ENCODE results near the gene TRAPPC3.
"Not testable (repeated sequence)": the region's sequence is repeated elsewhere in the genome, so short reads cannot be mapped to it uniquely, and the experiment has no call there.

The TRAPPC3 gene

DNA sequence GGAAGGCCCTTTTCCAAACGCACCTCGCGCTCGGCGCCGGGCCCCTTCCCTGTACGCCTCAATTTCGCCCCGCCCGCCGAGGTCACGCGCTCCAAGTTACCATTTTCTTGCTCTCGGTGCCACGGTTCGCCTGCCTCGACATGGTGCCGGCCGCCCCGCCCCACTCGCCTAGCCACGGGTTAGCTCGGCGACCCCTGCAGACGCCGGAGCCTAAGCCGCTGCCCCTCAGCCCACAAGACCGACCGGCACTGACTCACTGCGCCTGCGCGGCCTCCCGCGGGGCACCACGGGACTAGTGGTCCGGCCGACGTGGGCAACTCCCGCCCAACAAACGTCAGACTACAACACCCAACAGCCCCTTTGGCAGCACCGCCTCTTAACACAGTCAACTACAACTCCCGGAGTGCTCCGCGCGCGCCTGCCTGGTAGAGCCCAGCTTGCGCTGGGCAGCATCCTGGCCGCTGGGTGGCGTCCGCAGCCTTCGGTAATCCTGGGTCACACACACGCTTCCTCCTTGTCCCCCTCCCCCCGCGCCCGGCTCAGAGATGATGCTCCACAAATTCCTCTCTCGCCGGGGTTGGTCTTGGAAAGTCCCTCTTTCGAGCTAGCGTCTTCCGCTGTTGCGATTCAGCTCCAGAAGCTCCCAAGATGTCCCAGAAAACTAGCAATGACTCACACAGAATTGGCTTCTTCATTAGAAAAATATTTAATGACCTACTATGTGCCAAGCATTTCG, at the start of gene TRAPPC3:
TRAPPC3 (minus strand) TSS at position 250 of the 736 bp plus-strand sequence; CDS start at position 142, 108 bp downstream.
- TF ChIP-seq Cebpa-rat (IDR thresholded peaks at IDR 0.05): no peak
- peak within 1 kb of the TSS; percentile 80 to 98 (median 90) for H3K27ac ChIP-seq
- H3K4me3 ChIP-seq: peak within 1 kb of the TSS; percentile 66 to 84 (median 76)
- peak within 1 kb of the TSS; percentile 76 to 95 (median 91) for H3K9ac ChIP-seq
- H4K20me1 ChIP-seq: peaks cover 0 to 22% (median 10%) of the 10 kb centered on the region in 11 experiments; a peak in 13 of 22 replicates
- no peaks in the 10 kb centered on the region; a peak in 1 of 22 replicates for H3K9me3 ChIP-seq (replicated peaks in 1 of 11)
- H3K4me2 ChIP-seq: peak within 1 kb of the TSS; percentile 94 to 99 (median 98)
- H3K36me3 ChIP-seq: peaks cover 6 to 27% (median 14%) of the 10 kb centered on the region in 11 experiments; a peak in 19 of 22 replicates
- no peaks in the 10 kb centered on the region for H3K27me3 ChIP-seq
- H3K4me1 ChIP-seq: peaks cover 57 to 65% (median 63%) of the 10 kb centered on the region in 10 experiments

GRCh38 chr1:36198641-36199040, 49.4 kb upstream of the TRAPPC3 start:
- Histone ChIP-seq H3K9me3 (replicated peaks in 1 of 11) (no peaks in the 10 kb centered on the region), H3K9ac (no peak overlapping the region), H3K4me1 (peaks cover 0 to 10% (median 6%) of the 10 kb centered on the region in 10 experiments; a peak in 12 of 20 replicates), H3K4me2 (no peak overlapping the region), H4K20me1 (no peaks in the 10 kb centered on the region), H3K27me3 (no peaks in the 10 kb centered on the region), H3K27ac (no peak overlapping the region), H3K4me3 (no peak overlapping the region), H3K36me3 (no peaks in the 10 kb centered on the region)
- no peak for TF ChIP-seq Cebpa-rat (IDR thresholded peaks at IDR 0.05)

DNA sequence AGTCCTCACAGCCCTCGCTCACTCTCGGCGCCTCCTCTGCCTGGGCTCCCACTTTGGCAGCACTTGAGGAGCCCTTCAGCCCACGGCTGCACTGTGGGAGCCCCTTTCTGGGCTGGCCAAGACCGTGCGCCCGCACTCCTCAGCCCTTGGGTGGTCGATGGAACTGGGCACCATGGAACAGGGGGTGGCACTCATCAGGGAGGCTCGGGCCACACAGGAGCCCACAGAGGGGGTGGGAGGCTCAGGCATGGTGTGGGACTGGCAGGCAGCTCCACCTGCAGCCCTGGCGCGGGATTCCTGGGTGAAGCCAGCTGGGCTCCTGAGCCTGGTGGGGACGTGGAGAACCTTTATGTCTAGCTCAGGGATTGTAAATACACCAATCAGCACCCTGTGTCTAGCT, 47.5 kb upstream of the TRAPPC3 start:
- not testable (repeated sequence) for H4K20me1 ChIP-seq; H3K4me2 ChIP-seq; H3K9me3 ChIP-seq (replicated peaks in 1 of 11); H3K4me3 ChIP-seq; H3K36me3 ChIP-seq; H3K27ac ChIP-seq; H3K27me3 ChIP-seq; H3K9ac ChIP-seq; H3K4me1 ChIP-seq

GRCh38 chr1:36187800-36188593, 38.7 kb upstream of the TRAPPC3 start:
- TF ChIP-seq Cebpa-rat (IDR thresholded peaks at IDR 0.05): no peak
- H3K27me3 ChIP-seq: no peaks in the 10 kb centered on the region
- H4K20me1 ChIP-seq: peaks cover 0 to 8% (median 0%) of the 10 kb centered on the region in 11 experiments; a peak in 3 of 22 replicates
- H3K4me3 ChIP-seq: no peak overlapping the region
- H3K9me3 ChIP-seq (replicated peaks in 1 of 11): no peaks in the 10 kb centered on the region
- peaks cover 0 to 10% (median 7%) of the 10 kb centered on the region in 10 experiments; a peak in 18 of 20 replicates for H3K4me1 ChIP-seq
- H3K4me2 ChIP-seq: peak overlapping the region; percentile 5 to 65 (median 34); a peak in 14 of 22 replicates
- H3K36me3 ChIP-seq: peaks cover 0 to 8% (median 2%) of the 10 kb centered on the region in 11 experiments; a peak in 8 of 22 replicates
- peak overlapping the region in 10 of 11 experiments; percentile 2 to 60 (median 46); a peak in 13 of 22 replicates for H3K9ac ChIP-seq
- H3K27ac ChIP-seq: peak overlapping the region in 10 of 11 experiments; percentile 10 to 61 (median 54); a peak in 18 of 22 replicates

- Histone ChIP-seq H3K9me3 (replicated peaks in 1 of 11) (no peaks in the 10 kb centered on the region), H3K4me1 (peaks cover 0 to 10% (median 7%) of the 10 kb centered on the region in 10 experiments; a peak in 18 of 20 replicates), H3K36me3 (peaks cover 36 to 53% (median 46%) of the 10 kb centered on the region in 11 experiments), H4K20me1 (peaks cover 8 to 44% (median 21%) of the 10 kb centered on the region in 11 experiments; a peak in 17 of 22 replicates), H3K27me3 (no peaks in the 10 kb centered on the region), H3K4me2 (no peak overlapping the region), H3K9ac (no peak overlapping the region), H3K27ac (peak overlapping the region in 1 of 11 experiments; percentile 7; a peak in 1 of 22 replicates), H3K4me3 (no peak overlapping the region)
- TF ChIP-seq Cebpa-rat (IDR thresholded peaks at IDR 0.05): no peak
Measured at GRCh38 chr1:36183309-36183856, 34.1 kb upstream of the TRAPPC3 start.

GRCh38 chr1:36182734-36183133, 33.4 kb upstream of the TRAPPC3 start:
- Histone ChIP-seq H3K9me3 (replicated peaks in 1 of 11) (no peaks in the 10 kb centered on the region), H3K4me2 (no peak overlapping the region), H4K20me1 (peaks cover 8 to 47% (median 26%) of the 10 kb centered on the region in 11 experiments; a peak in 17 of 22 replicates), H3K4me3 (no peak overlapping the region), H3K27me3 (no peaks in the 10 kb centered on the region), H3K4me1 (peaks cover 0 to 6% (median 3%) of the 10 kb centered on the region in 10 experiments; a peak in 18 of 20 replicates), H3K27ac (peak overlapping the region in 1 of 11 experiments; percentile 7; a peak in 1 of 22 replicates), H3K9ac (no peak overlapping the region), H3K36me3 (peaks cover 42 to 60% (median 53%) of the 10 kb centered on the region in 11 experiments)
- TF ChIP-seq Cebpa-rat (IDR thresholded peaks at IDR 0.05): no peak

- Histone ChIP-seq H3K4me1 (peaks cover 0 to 13% (median 0%) of the 10 kb centered on the region in 10 experiments; a peak in 4 of 20 replicates), H3K9me3 (replicated peaks in 1 of 11) (no peaks in the 10 kb centered on the region), H3K4me3 (no peak overlapping the region), H3K4me2 (no peak overlapping the region), H3K9ac (no peak overlapping the region), H3K27ac (no peak overlapping the region), H3K27me3 (no peaks in the 10 kb centered on the region), H4K20me1 (peaks cover 25 to 79% (median 54%) of the 10 kb centered on the region in 11 experiments), H3K36me3 (peaks cover 76 to 95% (median 87%) of the 10 kb centered on the region in 11 experiments)
- TF ChIP-seq Cebpa-rat (IDR thresholded peaks at IDR 0.05): no peak
Measured at GRCh38 chr1:36179220-36179600, 29.9 kb upstream of the TRAPPC3 start.

- Histone ChIP-seq H3K4me3 (no peak overlapping the region), H3K4me2 (no peak overlapping the region), H3K36me3 (peaks cover 82 to 99% (median 93%) of the 10 kb centered on the region in 11 experiments), H3K27me3 (no peaks in the 10 kb centered on the region), H4K20me1 (peaks cover 29 to 83% (median 60%) of the 10 kb centered on the region in 11 experiments), H3K9me3 (replicated peaks in 1 of 11) (no peaks in the 10 kb centered on the region), H3K4me1 (peaks cover 0 to 18% (median 0%) of the 10 kb centered on the region in 10 experiments; a peak in 4 of 20 replicates), H3K27ac (no peak overlapping the region), H3K9ac (no peak overlapping the region)
- no peak for TF ChIP-seq Cebpa-rat (IDR thresholded peaks at IDR 0.05)
Measured at GRCh38 chr1:36178471-36179219, 29.4 kb upstream of the TRAPPC3 start.
